ENCODE data around the gene RET.

Gene RET

DNA sequence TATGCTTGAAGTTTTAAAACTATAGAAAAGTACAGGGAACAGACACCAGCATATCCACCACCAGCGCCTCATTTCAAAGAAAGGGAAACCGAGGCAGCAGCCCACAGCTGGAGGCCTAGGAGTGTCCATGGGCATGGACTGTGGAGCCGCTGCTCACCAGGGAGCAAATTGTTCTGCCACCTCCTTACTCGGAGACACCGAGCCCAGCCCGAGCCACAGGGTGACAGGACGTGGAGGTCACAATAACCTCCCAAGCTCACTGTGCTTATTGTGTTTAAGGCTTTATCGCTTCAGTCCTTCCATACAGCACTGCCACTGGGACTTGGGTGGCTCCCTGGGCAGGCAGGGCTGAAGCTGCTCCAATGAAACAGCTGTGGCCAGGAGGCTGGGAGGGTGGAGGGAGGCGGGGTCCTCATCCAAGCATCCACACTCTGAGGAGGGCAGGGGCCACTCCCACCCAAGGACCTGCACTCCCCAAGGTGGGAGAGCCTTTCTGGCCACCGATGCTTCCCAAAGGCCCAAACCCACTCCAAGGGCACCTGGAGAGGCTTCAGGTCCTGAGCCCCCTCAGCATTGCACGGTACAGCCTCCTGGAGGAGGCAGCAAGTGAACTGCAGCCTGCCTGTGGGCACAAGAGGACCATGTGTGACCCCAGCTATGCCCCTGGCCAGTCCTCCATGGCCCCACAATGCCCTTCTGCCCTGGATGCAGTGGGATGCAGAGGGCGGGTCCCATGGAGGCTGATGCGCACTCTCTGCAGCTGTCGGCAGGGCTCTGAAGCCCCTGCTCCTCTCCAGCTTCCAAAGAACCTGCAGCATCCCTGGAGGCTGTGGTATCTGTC, 38.7 kb upstream of the RET start:
- no peaks in the 10 kb centered on the region for H3K27me3 ChIP-seq (ENCODE audit: control insufficient read depth in 3 of 3, insufficient read depth in 3 of 3, low read depth in 1 of 3, low read length in 3 of 3)
- no peak overlapping the region for H2BK120ac ChIP-seq (ENCODE audit: low read depth, low read length)
- H2AK5ac ChIP-seq (ENCODE audit: low read depth, low read length) = peak overlapping the region; percentile 32
- H3K4me3 ChIP-seq (ENCODE audit: low read length in 2 of 2) = no peak overlapping the region
- peaks cover 0 to 2% of the 10 kb centered on the region in 2 donors for H3K4me1 ChIP-seq (ENCODE audit: control insufficient read depth in 2 of 2, insufficient read depth in 1 of 2, low read depth in 1 of 2, low read length in 2 of 2)
- H2BK5ac ChIP-seq (ENCODE audit: low read length) = no peak overlapping the region
- WGBS, 2 donors (ENCODE audit: extremely low coverage in 2 of 2, insufficient read length in 2 of 2, insufficient replicate concordance in 1 of 2) = no CpG with 5 or more reads among the region's 14 CpGs
- H3K9ac ChIP-seq (ENCODE audit: low read depth, low read length, poor library complexity) = peak overlapping the region; percentile 66
- H3K14ac ChIP-seq (ENCODE audit: low read length) = no peak overlapping the region
- H2BK12ac ChIP-seq (ENCODE audit: low read length) = no peak overlapping the region
- no peaks in the 10 kb centered on the region for H3K9me3 ChIP-seq (replicated peaks in 1 of 2; ENCODE audit: control insufficient read depth in 2 of 2, insufficient read depth in 1 of 2, low read depth in 1 of 2, low read length in 2 of 2)
- peaks cover 2% of the 10 kb centered on the region for H3K79me1 ChIP-seq (ENCODE audit: low read depth, low read length)
- no peak for DNase-seq (ENCODE audit: low spot score)
- H3K18ac ChIP-seq (ENCODE audit: low read length) = peak overlapping the region; percentile 72
- no peak overlapping the region for H4K8ac ChIP-seq (ENCODE audit: low read depth, low read length)
- H3K36me3 ChIP-seq (replicated peaks in 1 of 2; ENCODE audit: control insufficient read depth in 2 of 2, insufficient read depth in 2 of 2, low read length in 2 of 2) = no peaks in the 10 kb centered on the region
- H3K23ac ChIP-seq (ENCODE audit: low read depth, low read length, poor library complexity) = no peak overlapping the region
- H2AFZ ChIP-seq (ENCODE audit: low read length) = no peak overlapping the region
- H4K91ac ChIP-seq (ENCODE audit: low read depth, low read length, poor library complexity) = no peak overlapping the region
- H3K27ac ChIP-seq (replicated peaks; ENCODE audit: low read length) = no peak overlapping the region
- H3K4ac ChIP-seq (ENCODE audit: low read length) = no peak overlapping the region
- no peak overlapping the region for H2BK15ac ChIP-seq (ENCODE audit: low read length)
- no peak overlapping the region for H3K4me2 ChIP-seq (ENCODE audit: insufficient read depth, low read length, poor library complexity, severe bottlenecking)

DNA sequence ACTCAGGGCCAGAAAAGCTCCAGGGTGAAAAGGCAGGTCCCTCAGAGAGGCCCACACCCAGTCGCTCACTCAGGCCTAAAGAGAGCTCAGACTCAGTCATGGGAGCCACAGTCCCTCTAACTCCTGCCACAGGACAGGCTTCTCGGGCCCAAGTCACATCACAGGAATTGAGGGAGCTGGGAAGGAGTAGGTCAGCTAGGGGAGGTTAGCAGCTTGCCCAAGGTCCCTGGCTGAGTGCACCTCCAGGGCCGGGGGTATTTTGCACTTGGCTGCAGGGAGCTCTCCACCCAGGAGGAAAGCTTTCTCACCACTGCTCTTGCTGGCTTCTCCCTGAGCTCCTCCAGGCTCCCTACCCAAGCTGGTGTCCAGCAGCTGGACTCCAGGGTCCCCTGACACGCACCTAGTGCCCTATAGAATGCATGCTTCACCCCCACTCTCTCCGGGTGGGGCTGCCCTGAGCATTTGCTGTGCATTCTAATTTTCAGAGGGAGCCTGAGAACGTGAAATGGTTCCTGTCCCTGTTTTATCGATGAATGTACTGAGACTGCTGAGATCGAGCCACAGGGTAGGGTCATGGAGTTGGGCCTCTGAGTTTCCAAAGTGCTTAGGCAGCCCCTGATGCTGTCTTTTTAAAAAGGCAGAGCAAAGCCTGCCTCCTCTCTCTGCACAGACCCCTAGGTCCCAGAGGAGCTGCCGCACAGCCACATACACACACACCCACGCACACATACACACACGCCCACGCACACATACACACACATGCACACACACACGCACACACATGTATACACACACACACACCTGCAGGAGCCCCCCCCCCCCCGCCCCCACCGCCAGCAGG, 37.9 kb upstream of the RET start:
- Histone ChIP-seq H3K9ac (ENCODE audit: low read depth, low read length, poor library complexity) (no peak overlapping the region), H2BK12ac (ENCODE audit: low read length) (no peak overlapping the region), H3K18ac (ENCODE audit: low read length) (no peak overlapping the region), H2BK5ac (ENCODE audit: low read length) (no peak overlapping the region), H3K4me1 (ENCODE audit: control insufficient read depth in 2 of 2, insufficient read depth in 1 of 2, low read depth in 1 of 2, low read length in 2 of 2) (peaks cover 2 to 5% of the 10 kb centered on the region in 2 donors), H2AK5ac (ENCODE audit: low read depth, low read length) (no peak overlapping the region), H3K9me3 (replicated peaks in 1 of 2; ENCODE audit: control insufficient read depth in 2 of 2, insufficient read depth in 1 of 2, low read depth in 1 of 2, low read length in 2 of 2) (no peaks in the 10 kb centered on the region), H3K23ac (ENCODE audit: low read depth, low read length, poor library complexity) (no peak overlapping the region), H3K27ac (replicated peaks; ENCODE audit: low read length) (no peak overlapping the region), H3K4ac (ENCODE audit: low read length) (no peak overlapping the region), H3K36me3 (replicated peaks in 1 of 2; ENCODE audit: control insufficient read depth in 2 of 2, insufficient read depth in 2 of 2, low read length in 2 of 2) (no peaks in the 10 kb centered on the region), H3K14ac (ENCODE audit: low read length) (no peak overlapping the region), H4K8ac (ENCODE audit: low read depth, low read length) (no peak overlapping the region), H3K4me3 (ENCODE audit: low read length in 2 of 2) (no peak overlapping the region), H3K27me3 (ENCODE audit: control insufficient read depth in 3 of 3, insufficient read depth in 3 of 3, low read depth in 1 of 3, low read length in 3 of 3) (no peaks in the 10 kb centered on the region), H3K79me1 (ENCODE audit: low read depth, low read length) (peaks cover 2% of the 10 kb centered on the region), H2AFZ (ENCODE audit: low read length) (no peak overlapping the region), H4K91ac (ENCODE audit: low read depth, low read length, poor library complexity) (no peak overlapping the region), H2BK120ac (ENCODE audit: low read depth, low read length) (no peak overlapping the region), H3K4me2 (ENCODE audit: insufficient read depth, low read length, poor library complexity, severe bottlenecking) (no peak overlapping the region), H2BK15ac (ENCODE audit: low read length) (no peak overlapping the region)
- no peak for DNase-seq (ENCODE audit: low spot score)
- no CpG with 5 or more reads among the region's 15 CpGs for WGBS, 2 donors (ENCODE audit: extremely low coverage in 2 of 2, insufficient read length in 2 of 2, insufficient replicate concordance in 1 of 2)

DNA sequence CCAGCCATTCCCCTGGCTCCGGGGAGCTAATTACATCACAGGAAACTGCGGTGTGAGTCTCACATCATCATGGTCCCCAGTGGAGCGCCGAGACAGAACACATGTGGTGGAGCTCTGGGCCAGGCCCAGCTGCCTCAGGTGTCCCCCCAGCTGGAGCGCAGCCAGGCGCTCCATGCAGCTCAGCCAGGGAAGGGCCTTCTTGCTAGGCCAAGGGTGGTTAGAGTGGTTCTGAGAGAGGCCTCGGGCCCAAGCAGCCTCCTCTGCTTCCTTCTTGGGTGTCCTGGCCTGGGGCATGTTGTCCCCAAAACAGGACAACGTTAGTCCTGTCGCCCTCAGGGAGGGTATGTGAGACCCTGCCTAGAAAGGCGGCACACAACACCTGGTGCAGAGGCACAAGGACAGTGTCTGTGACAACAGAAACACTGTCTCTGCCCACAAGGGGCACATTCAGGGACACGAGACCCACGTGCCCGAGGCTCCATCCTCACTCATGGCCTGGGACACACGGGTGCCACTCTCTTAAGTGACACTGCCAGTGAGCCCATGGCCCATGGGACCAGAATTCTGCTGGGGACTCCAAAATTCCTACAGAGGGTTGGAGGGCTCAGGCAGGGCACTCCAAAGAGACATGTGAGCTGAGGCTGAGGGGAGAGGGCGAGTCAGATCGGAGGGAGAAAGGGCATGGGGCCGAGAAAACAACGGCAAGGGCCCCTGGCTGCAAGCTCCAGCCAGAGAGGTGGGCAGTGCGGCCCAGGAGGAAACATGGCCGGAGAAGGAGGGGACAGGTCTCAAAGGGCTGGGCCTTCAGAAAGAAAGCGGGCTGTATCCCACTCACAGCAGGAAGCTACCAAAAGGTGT, 37.0 kb upstream of the RET start:
- Histone ChIP-seq H3K14ac (ENCODE audit: low read length) (peak overlapping the region; percentile 71), H3K4me3 (ENCODE audit: low read length in 2 of 2) (no peak overlapping the region), H3K27ac (replicated peaks; ENCODE audit: low read length) (no peak overlapping the region), H2AFZ (ENCODE audit: low read length) (no peak overlapping the region), H3K79me1 (ENCODE audit: low read depth, low read length) (peaks cover 2% of the 10 kb centered on the region), H3K9ac (ENCODE audit: low read depth, low read length, poor library complexity) (no peak overlapping the region), H2BK12ac (ENCODE audit: low read length) (no peak overlapping the region), H3K4me2 (ENCODE audit: insufficient read depth, low read length, poor library complexity, severe bottlenecking) (no peak overlapping the region), H2BK15ac (ENCODE audit: low read length) (peak overlapping the region; percentile 55), H3K9me3 (replicated peaks in 1 of 2; ENCODE audit: control insufficient read depth in 2 of 2, insufficient read depth in 1 of 2, low read depth in 1 of 2, low read length in 2 of 2) (no peaks in the 10 kb centered on the region), H2AK5ac (ENCODE audit: low read depth, low read length) (peak overlapping the region; percentile 48), H3K23ac (ENCODE audit: low read depth, low read length, poor library complexity) (peak overlapping the region; percentile 73), H3K4ac (ENCODE audit: low read length) (no peak overlapping the region), H2BK5ac (ENCODE audit: low read length) (no peak overlapping the region), H4K8ac (ENCODE audit: low read depth, low read length) (no peak overlapping the region), H2BK120ac (ENCODE audit: low read depth, low read length) (no peak overlapping the region), H4K91ac (ENCODE audit: low read depth, low read length, poor library complexity) (no peak overlapping the region), H3K36me3 (replicated peaks in 1 of 2; ENCODE audit: control insufficient read depth in 2 of 2, insufficient read depth in 2 of 2, low read length in 2 of 2) (no peaks in the 10 kb centered on the region), H3K27me3 (ENCODE audit: control insufficient read depth in 3 of 3, insufficient read depth in 3 of 3, low read depth in 1 of 3, low read length in 3 of 3) (no peaks in the 10 kb centered on the region), H3K18ac (ENCODE audit: low read length) (peak overlapping the region; percentile 1), H3K4me1 (ENCODE audit: control insufficient read depth in 2 of 2, insufficient read depth in 1 of 2, low read depth in 1 of 2, low read length in 2 of 2) (peaks cover 2 to 10% of the 10 kb centered on the region in 2 donors)
- no peak for DNase-seq (ENCODE audit: low spot score)
- no CpG with 5 or more reads among the region's 21 CpGs for WGBS, 2 donors (ENCODE audit: extremely low coverage in 2 of 2, insufficient read length in 2 of 2, insufficient replicate concordance in 1 of 2)
